Prostate gland (tissue), 2 donors: ENCODE data around the gene OPA1. TPM values are rescaled to one million over a fixed set of nuclear protein-coding genes. Genes with fewer than 3 reads are reported as not detected.

ENCODE experiments used
- DNase-seq: peaks from one replicate; pipeline ENCODE4 v3.0.0-alpha.2; 2019; ENCODE audit warnings: low spot score
- H3K27ac ChIP-seq, 2 donors: fragments of 200-600 bp; sonication (generic); 2 replicates each; pipeline ENCODE4 v1.5.1; 2017 to 2019
- H3K27me3 ChIP-seq: fragments of 200-600 bp; sonication (generic); replicated peaks from 2 replicates; pipeline ENCODE4 v1.5.1; 2019; ENCODE audit not compliant: insufficient read depth
- H3K36me3 ChIP-seq, 2 donors: fragments of 200-600 bp; sonication (generic); 1 replicate in 1 of 2; 2 replicates in 1 of 2; pipeline versions ENCODE4 v1.5.1 to v1.8.1; 2017 to 2019
- H3K4me1 ChIP-seq: fragments of 200-600 bp; sonication (generic); replicated peaks from 2 replicates; pipeline ENCODE4 v1.5.1; 2019
- H3K4me3 ChIP-seq, 2 donors: fragments of 200-600 bp; sonication (generic); 2 replicates each; pipeline ENCODE4 v1.5.1; 2017 to 2019
- H3K9me3 ChIP-seq: fragments of 200-600 bp; sonication (generic); 2 replicates; pipeline ENCODE4 v1.5.1; 2017
- POLR2A ChIP-seq: fragments of 450-650 bp; IDR thresholded peaks from one replicate; pipeline ENCODE4 v1.6.1; 2016; ENCODE audit warnings: antibody characterized with exemption, mild to moderate bottlenecking
- POLR2AphosphoS5 ChIP-seq: sonication (generic); formaldehyde crosslinking; IDR thresholded peaks from one replicate; pipeline ENCODE4 v1.6.1; 2017; ENCODE audit warnings: antibody characterized with exemption
- WGBS: methylation state at CpG from one replicate; pipeline ENCODE4 v1.1.5; 2018; 5-methylcytosine and 5-hydroxymethylcytosine counted together
- intact Hi-C: fragments of 100-400 bp; cut with DNase I; formaldehyde crosslinking; loops from one replicate; pipeline ENCODE4 v1.14.2; 2022
- total RNA-seq, 2 donors: library from RNA; depleted of rRNA; stranded (reverse); fragments of >200 nt; gene quantifications; one replicate each; pipeline ENCODE4 v1.1.0, GENCODE V29; 2016
- TF ChIP-seq, protein P1 (sequence below), 4 experiments: fragments of 200-600 bp in 2 of 4; fragments of 450-650 bp in 2 of 4; sonication (generic) in 2 of 4; IDR thresholded peaks; 1 replicate in 3 of 4; 2 replicates in 1 of 4; pipeline ENCODE4 v1.5.1; 2016 to 2019; ENCODE audit warnings: antibody characterized with exemption in 4 of 4, mild to moderate bottlenecking in 2 of 4, moderate library complexity in 2 of 4

Gene OPA1, protein sequence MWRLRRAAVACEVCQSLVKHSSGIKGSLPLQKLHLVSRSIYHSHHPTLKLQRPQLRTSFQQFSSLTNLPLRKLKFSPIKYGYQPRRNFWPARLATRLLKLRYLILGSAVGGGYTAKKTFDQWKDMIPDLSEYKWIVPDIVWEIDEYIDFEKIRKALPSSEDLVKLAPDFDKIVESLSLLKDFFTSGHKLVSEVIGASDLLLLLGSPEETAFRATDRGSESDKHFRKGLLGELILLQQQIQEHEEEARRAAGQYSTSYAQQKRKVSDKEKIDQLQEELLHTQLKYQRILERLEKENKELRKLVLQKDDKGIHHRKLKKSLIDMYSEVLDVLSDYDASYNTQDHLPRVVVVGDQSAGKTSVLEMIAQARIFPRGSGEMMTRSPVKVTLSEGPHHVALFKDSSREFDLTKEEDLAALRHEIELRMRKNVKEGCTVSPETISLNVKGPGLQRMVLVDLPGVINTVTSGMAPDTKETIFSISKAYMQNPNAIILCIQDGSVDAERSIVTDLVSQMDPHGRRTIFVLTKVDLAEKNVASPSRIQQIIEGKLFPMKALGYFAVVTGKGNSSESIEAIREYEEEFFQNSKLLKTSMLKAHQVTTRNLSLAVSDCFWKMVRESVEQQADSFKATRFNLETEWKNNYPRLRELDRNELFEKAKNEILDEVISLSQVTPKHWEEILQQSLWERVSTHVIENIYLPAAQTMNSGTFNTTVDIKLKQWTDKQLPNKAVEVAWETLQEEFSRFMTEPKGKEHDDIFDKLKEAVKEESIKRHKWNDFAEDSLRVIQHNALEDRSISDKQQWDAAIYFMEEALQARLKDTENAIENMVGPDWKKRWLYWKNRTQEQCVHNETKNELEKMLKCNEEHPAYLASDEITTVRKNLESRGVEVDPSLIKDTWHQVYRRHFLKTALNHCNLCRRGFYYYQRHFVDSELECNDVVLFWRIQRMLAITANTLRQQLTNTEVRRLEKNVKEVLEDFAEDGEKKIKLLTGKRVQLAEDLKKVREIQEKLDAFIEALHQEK
- total RNA-seq, result 10 to 100 TPM; 27.1 to 45.1 TPM

DNA sequence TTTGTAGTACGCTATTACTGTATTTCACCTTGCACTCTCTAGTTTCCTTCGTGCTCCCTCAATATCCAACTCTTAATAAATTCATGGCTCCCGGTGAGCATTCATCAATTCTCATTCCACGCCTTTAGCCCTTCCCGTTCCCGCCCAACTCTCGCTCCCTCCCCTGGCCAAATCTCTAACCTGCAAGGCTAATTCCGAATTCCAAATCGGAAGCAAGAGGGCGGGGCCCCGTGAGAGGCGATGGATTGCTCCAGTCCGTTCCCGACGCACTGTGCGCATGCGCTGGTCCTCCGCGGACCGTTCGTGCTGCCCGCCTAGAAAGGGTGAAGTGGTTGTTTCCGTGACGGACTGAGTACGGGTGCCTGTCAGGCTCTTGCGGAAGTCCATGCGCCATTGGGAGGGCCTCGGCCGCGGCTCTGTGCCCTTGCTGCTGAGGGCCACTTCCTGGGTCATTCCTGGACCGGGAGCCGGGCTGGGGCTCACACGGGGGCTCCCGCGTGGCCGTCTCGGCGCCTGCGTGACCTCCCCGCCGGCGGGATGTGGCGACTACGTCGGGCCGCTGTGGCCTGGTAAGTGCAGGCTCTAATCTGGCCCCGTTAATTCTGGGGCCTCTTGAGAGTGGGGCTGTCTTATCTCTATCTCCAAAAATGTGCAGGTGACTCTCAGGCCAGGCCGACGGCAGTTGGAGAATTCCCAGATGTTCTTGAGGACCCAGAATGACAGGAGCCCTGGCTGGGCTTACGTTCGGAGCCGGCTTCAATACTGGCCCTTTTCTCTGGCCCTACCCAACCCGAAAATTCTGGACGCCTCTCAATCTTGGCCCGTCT, at the start of gene OPA1:
Gene OPA1 (plus strand): TSS at position 368 of the 827 bp plus-strand sequence. CDS start 170 bp downstream, at position 538.
- under 1% methylated on average over 48 of the region's 55 CpGs for WGBS
- Histone ChIP-seq H3K27me3 (no peaks in the 10 kb centered on the region), H3K27ac (peak within 1 kb of the TSS; percentile 77 to 80), H3K4me1 (peaks cover 5% of the 10 kb centered on the region), H3K4me3 (peak within 1 kb of the TSS; percentile 94 to 97), H3K36me3 (no peaks in the 10 kb centered on the region), H3K9me3 (no peaks in the 10 kb centered on the region)
- peak; percentile 94 for DNase-seq
- TF ChIP-seq POLR2AphosphoS5 (peak; percentile 99), POLR2A (peak; percentile 49)
- TF ChIP-seq, protein P1, sequence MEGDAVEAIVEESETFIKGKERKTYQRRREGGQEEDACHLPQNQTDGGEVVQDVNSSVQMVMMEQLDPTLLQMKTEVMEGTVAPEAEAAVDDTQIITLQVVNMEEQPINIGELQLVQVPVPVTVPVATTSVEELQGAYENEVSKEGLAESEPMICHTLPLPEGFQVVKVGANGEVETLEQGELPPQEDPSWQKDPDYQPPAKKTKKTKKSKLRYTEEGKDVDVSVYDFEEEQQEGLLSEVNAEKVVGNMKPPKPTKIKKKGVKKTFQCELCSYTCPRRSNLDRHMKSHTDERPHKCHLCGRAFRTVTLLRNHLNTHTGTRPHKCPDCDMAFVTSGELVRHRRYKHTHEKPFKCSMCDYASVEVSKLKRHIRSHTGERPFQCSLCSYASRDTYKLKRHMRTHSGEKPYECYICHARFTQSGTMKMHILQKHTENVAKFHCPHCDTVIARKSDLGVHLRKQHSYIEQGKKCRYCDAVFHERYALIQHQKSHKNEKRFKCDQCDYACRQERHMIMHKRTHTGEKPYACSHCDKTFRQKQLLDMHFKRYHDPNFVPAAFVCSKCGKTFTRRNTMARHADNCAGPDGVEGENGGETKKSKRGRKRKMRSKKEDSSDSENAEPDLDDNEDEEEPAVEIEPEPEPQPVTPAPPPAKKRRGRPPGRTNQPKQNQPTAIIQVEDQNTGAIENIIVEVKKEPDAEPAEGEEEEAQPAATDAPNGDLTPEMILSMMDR (IDR thresholded peaks at IDR 0.05), result peak in 3 of 4 experiments; percentile 13 to 39 (median 39)
- intact Hi-C loops, result loop anchor here (5.0 kb wide), 1 partner anchor 676 kb away; the partner anchor contains the start of gene MB21D2

DNA sequence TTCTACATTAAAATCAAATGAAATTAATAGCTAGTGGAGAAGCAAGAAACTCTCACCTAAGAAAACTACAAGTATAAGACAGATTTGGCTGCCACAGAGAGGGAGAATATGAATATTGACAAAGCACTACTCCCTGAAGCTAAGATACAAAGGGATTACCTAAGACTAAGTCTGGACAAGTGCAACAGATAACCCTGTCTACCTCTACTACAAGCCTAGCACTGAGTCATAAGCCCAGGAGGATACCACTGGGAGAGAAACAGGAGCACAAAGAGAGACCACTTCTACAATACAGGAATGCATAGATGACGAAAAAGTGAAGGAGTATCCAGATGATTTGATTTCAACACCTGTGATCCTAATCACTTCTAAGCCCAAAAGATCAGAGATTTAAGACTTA, 48.7 kb upstream of the OPA1 start:
- no peak for TF ChIP-seq POLR2AphosphoS5
- TF ChIP-seq, protein P1 (IDR thresholded peaks at IDR 0.05), result no peak
- no peak for TF ChIP-seq POLR2A
- no peaks in the 10 kb centered on the region for H3K27me3 ChIP-seq
- no peaks in the 10 kb centered on the region for H3K9me3 ChIP-seq
- no peak overlapping the region for H3K4me3 ChIP-seq
- no peaks in the 10 kb centered on the region for H3K36me3 ChIP-seq
- intact Hi-C loops, result no loop called here
- no peak overlapping the region for H3K27ac ChIP-seq
- no peak for DNase-seq
- H3K4me1 ChIP-seq, result no peaks in the 10 kb centered on the region
- WGBS, result 77% methylated on average over 1 of the region's 1 CpG

DNA sequence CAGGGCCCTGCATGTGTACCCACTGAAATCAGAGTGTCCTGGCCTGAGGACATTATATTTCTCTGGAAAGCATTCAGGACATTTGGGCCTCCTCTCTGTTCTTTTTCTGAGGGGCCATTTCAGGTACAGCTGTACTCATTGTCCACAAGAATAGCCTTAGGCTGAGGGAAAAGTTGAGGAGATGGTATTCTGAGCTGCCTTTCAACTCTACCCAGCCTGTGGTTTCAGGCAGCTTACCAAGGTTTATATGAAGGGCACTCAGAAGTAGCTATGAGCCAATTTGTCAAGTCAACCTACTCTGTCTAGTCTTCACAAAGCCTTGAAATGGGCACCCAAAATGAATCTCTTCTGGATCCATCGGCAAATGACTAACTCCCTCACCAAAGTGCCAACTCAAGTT, 47.7 kb upstream of the OPA1 start:
- Histone ChIP-seq H3K27ac (no peak overlapping the region), H3K4me1 (no peaks in the 10 kb centered on the region), H3K9me3 (no peaks in the 10 kb centered on the region), H3K4me3 (no peak overlapping the region), H3K27me3 (no peaks in the 10 kb centered on the region), H3K36me3 (no peaks in the 10 kb centered on the region)
- TF ChIP-seq, protein P1 (IDR thresholded peaks at IDR 0.05), result no peak
- TF ChIP-seq POLR2AphosphoS5 (no peak), POLR2A (no peak)
- DNase-seq, result no peak
- intact Hi-C loops, result no loop called here
- WGBS, result 95% methylated on average over 1 of the region's 1 CpG

DNA sequence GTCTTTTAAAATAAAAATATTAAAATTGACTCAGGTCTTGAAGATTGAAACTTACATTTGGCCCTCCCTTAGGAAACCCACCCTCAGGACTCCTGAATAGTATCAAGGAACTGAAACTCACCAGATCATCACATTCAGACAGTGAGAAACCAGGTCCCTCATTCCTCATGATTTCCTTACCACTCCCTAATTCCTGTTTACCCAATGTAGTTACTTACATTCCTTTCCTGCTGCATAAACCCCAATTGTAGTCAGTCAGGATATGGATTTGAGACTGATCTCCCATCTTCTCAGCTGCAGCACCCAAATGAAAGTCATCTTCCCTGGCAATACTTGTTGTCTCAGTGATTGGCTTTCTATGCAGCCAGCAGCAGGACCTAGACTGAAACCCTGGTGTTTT, 46.9 kb upstream of the OPA1 start:
- Histone ChIP-seq H3K36me3 (no peaks in the 10 kb centered on the region), H3K4me1 (no peaks in the 10 kb centered on the region), H3K27me3 (no peaks in the 10 kb centered on the region), H3K27ac (no peak overlapping the region), H3K4me3 (no peak overlapping the region), H3K9me3 (no peaks in the 10 kb centered on the region)
- TF ChIP-seq POLR2AphosphoS5 (no peak), POLR2A (no peak)
- TF ChIP-seq, protein P1 (IDR thresholded peaks at IDR 0.05), result no peak
- intact Hi-C loops, result no loop called here
- DNase-seq, result no peak
